ENCODE results near the gene PKIB. TPM values are rescaled to one million over a fixed set of nuclear protein-coding genes. Genes with fewer than 3 reads are reported as not detected.
"Not testable (repeated sequence)": the region's sequence is repeated elsewhere in the genome, so short reads cannot be mapped to it uniquely, and the experiment has no call there.

PKIB gene
- polyA plus RNA-seq, 1 donor (not counting 4 experiments of a cell fraction or from before 2014, with no cell fraction given): 8.7 TPM

GRCh38 chr6:122746688-122747087, 136.5 kb downstream of the PKIB start:
- H3K9ac ChIP-seq (ENCODE audit: control insufficient read depth, extremely low read depth, insufficient read depth, low read length): no peak overlapping the region
- H3K27me3 ChIP-seq (ENCODE audit: control insufficient read depth, extremely low read depth, insufficient read depth, low read length): no peaks in the 10 kb centered on the region
- no peaks in the 10 kb centered on the region for H3K4me1 ChIP-seq (ENCODE audit: control insufficient read depth, extremely low read depth, insufficient read depth, low read length)
- no peak overlapping the region for H3K4me3 ChIP-seq (ENCODE audit: control insufficient read depth in 2 of 3, extremely low read depth in 1 of 3, insufficient read depth in 2 of 3, low read depth in 1 of 3, low read length in 3 of 3)
- DNase-seq (ENCODE audit: low read depth, low spot score) (no peak), FAIRE-seq (no peak)
- dilution Hi-C loops (cut with MboI; ENCODE audit: extremely low pct_ligation_motif_present, low sequenced_read_pairs): no loop called here
- no peak for TF ChIP-seq CTCF (optimal IDR thresholded peaks at IDR 0.05 in 1 of 3, IDR thresholded peaks at IDR 0.05 in 1 of 3, conservative IDR thresholded peaks at IDR 0.05 in 1 of 3; ENCODE audit: extremely low read depth in 1 of 3, insufficient read depth in 2 of 3, low read length in 3 of 3)
- TF ChIP-seq EZH2 (IDR thresholded peaks at IDR 0.05; ENCODE audit: low read length): no peak
- no peaks in the 10 kb centered on the region for H3K9me3 ChIP-seq (ENCODE audit: control insufficient read depth, low read depth, low read length)
- H4K20me1 ChIP-seq (ENCODE audit: control insufficient read depth, extremely low read depth, insufficient read depth, low read length): no peaks in the 10 kb centered on the region
- H3K36me3 ChIP-seq (ENCODE audit: control insufficient read depth in 2 of 2, extremely low read depth in 1 of 2, insufficient read depth in 2 of 2, low read length in 2 of 2): no peaks in the 10 kb centered on the region
- H3K9me1 ChIP-seq (ENCODE audit: control insufficient read depth, extremely low read depth, insufficient read depth, low read length): no peaks in the 10 kb centered on the region
- no peak overlapping the region for H3K4me2 ChIP-seq (ENCODE audit: control insufficient read depth, extremely low read depth, insufficient read depth, low read depth, low read length)
- H3K79me2 ChIP-seq (ENCODE audit: control insufficient read depth, insufficient read depth, low read length): no peaks in the 10 kb centered on the region
- H2AFZ ChIP-seq (ENCODE audit: control insufficient read depth, low read length): no peak overlapping the region
- H3K27ac ChIP-seq (ENCODE audit: control insufficient read depth, insufficient read depth, low read length): no peak overlapping the region

- Histone ChIP-seq H3K9me1 (ENCODE audit: control insufficient read depth, extremely low read depth, insufficient read depth, low read length) (no peaks in the 10 kb centered on the region), H3K36me3 (ENCODE audit: control insufficient read depth in 2 of 2, extremely low read depth in 1 of 2, insufficient read depth in 2 of 2, low read length in 2 of 2) (no peaks in the 10 kb centered on the region), H3K79me2 (ENCODE audit: control insufficient read depth, insufficient read depth, low read length) (no peaks in the 10 kb centered on the region), H3K4me1 (ENCODE audit: control insufficient read depth, extremely low read depth, insufficient read depth, low read length) (no peaks in the 10 kb centered on the region), H3K9me3 (ENCODE audit: control insufficient read depth, low read depth, low read length) (no peaks in the 10 kb centered on the region), H3K27ac (ENCODE audit: control insufficient read depth, insufficient read depth, low read length) (no peak overlapping the region), H3K9ac (ENCODE audit: control insufficient read depth, extremely low read depth, insufficient read depth, low read length) (no peak overlapping the region), H4K20me1 (ENCODE audit: control insufficient read depth, extremely low read depth, insufficient read depth, low read length) (no peaks in the 10 kb centered on the region), H3K4me3 (ENCODE audit: control insufficient read depth in 2 of 3, extremely low read depth in 1 of 3, insufficient read depth in 2 of 3, low read depth in 1 of 3, low read length in 3 of 3) (no peak overlapping the region), H3K4me2 (ENCODE audit: control insufficient read depth, extremely low read depth, insufficient read depth, low read depth, low read length) (no peak overlapping the region), H2AFZ (ENCODE audit: control insufficient read depth, low read length) (no peak overlapping the region), H3K27me3 (ENCODE audit: control insufficient read depth, extremely low read depth, insufficient read depth, low read length) (no peaks in the 10 kb centered on the region)
- no peak for DNase-seq (ENCODE audit: low read depth, low spot score)
- TF ChIP-seq EZH2 (IDR thresholded peaks at IDR 0.05; ENCODE audit: low read length) (no peak), CTCF (optimal IDR thresholded peaks at IDR 0.05 in 1 of 3, IDR thresholded peaks at IDR 0.05 in 1 of 3, conservative IDR thresholded peaks at IDR 0.05 in 1 of 3; ENCODE audit: extremely low read depth in 1 of 3, insufficient read depth in 2 of 3, low read length in 3 of 3) (no peak)
- FAIRE-seq: no peak
- dilution Hi-C loops (cut with MboI; ENCODE audit: extremely low pct_ligation_motif_present, low sequenced_read_pairs): no loop called here
Observed at GRCh38 chr6:122747573-122747972, 137.4 kb downstream of the PKIB start.

DNA sequence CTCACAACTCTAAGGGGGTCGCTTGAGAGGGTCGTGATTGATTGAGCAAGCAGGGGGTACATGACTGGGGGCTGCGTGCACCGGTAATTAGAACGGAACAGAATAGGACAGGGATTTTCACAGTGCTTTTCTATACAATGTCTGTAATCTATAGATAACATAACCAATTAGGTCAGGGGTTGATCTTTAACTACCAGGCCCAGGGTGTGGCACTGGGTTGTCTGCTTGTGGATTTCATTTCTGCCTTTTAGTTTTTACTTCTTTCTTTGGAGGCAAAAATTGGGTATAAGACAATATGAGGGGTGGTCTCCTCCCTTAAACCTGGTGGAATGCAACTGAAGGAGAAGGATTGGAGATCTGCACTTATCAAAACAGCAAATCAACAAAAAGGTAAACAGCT, 138.7 kb downstream of the PKIB start:
- H2AFZ ChIP-seq (ENCODE audit: control insufficient read depth, low read length); H3K27me3 ChIP-seq (ENCODE audit: control insufficient read depth, extremely low read depth, insufficient read depth, low read length); dilution Hi-C loops (cut with MboI; ENCODE audit: extremely low pct_ligation_motif_present, low sequenced_read_pairs); H4K20me1 ChIP-seq (ENCODE audit: control insufficient read depth, extremely low read depth, insufficient read depth, low read length); H3K79me2 ChIP-seq (ENCODE audit: control insufficient read depth, insufficient read depth, low read length); H3K9ac ChIP-seq (ENCODE audit: control insufficient read depth, extremely low read depth, insufficient read depth, low read length); DNase-seq (ENCODE audit: low read depth, low spot score); H3K27ac ChIP-seq (ENCODE audit: control insufficient read depth, insufficient read depth, low read length); H3K36me3 ChIP-seq (ENCODE audit: control insufficient read depth in 2 of 2, extremely low read depth in 1 of 2, insufficient read depth in 2 of 2, low read length in 2 of 2); H3K4me3 ChIP-seq (ENCODE audit: control insufficient read depth in 2 of 3, extremely low read depth in 1 of 3, insufficient read depth in 2 of 3, low read depth in 1 of 3, low read length in 3 of 3); H3K9me1 ChIP-seq (ENCODE audit: control insufficient read depth, extremely low read depth, insufficient read depth, low read length); H3K9me3 ChIP-seq (ENCODE audit: control insufficient read depth, low read depth, low read length); H3K4me2 ChIP-seq (ENCODE audit: control insufficient read depth, extremely low read depth, insufficient read depth, low read depth, low read length); H3K4me1 ChIP-seq (ENCODE audit: control insufficient read depth, extremely low read depth, insufficient read depth, low read length); FAIRE-seq: not testable (repeated sequence)
